Inflammatory macrophage treated with lipopolysaccharide for 1 hour (primary cell): ENCODE results near the gene SLC37A4.
"Not testable (repeated sequence)": the region's sequence is repeated elsewhere in the genome, so short reads cannot be mapped to it uniquely, and the experiment has no call there.

Experiments
- DNase-seq, 2 donors: peaks; one replicate each; pipeline ENCODE4 v3.0.0-alpha.2; 2020 to 2022

The SLC37A4 gene

DNA sequence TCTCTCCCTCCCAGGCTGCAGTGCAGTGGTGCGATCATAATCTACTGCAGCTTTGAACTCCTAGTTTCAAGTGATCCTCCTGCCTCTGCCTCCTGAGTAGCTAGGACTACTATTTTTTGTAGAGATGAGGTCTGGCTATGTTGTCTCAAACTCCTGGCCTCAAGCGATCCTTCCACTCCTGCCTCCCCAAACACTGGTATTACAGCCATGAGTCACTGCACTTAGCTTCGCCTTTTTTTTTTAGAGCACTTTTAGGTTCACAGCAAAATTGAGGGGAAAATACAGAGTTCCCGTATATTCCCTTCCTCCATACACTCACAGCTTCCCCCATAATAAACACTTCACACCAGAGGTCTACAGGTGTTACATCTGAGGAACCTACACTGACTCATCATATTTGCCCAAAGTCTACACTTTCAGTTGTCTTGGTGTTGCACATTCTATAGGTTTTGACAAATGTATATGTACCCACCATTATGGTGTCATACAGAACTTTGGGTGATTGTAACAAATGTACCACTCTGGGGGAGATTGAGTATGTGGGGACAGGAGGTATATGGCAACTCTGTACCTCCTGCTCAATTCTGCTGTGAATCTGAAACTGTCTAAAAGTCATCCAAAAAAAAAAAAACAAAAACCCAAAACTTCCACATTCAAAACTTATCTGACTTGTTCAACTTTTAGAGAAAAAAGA, 11.3 kb upstream of the SLC37A4 start:
- DNase-seq: peak in 1 of 2 donors; percentile 52

DNA sequence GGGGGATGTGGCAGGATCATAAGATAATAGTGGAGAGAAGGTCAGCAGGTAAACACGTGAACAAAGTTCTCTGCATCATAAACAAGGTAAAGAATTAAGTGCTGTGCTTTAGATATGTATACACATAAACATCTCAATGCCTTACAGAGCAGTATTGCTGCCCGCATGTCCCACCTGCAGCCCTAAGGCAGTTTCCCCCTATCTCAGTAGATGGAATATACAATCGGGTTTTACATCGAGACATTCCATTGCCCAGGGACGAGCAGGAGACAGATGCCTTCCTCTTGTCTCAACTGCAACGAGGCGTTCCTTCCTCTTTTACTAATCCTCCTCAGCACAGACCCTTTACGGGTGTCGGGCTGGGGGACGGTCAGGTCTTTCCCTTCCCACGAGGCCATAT, 8.8 kb upstream of the SLC37A4 start:
- not testable (repeated sequence) for DNase-seq

- DNase-seq: no peak
Observed at GRCh38 chr11:119038884-119039283, 8.2 kb upstream of the SLC37A4 start.

DNA sequence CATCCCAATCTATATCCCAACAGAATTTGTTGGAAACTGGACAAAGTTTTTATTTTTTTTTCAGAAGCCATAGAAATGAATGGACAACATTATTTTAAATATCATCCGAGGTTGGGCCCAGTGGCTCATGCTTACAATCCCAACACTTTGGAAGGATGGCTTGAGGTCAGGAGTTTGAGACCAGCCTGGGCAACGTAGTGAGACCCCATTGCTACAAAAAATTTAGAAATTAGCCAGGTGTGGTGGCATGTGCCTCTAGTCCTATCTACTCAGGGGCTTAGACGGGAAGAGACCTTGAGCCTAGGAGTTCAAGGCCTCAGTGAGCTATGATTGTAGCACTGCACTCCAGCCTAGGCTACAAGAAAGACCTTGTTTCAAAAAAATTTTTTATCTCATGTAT, 4.1 kb upstream of the SLC37A4 start:
- no peak for DNase-seq

DNA sequence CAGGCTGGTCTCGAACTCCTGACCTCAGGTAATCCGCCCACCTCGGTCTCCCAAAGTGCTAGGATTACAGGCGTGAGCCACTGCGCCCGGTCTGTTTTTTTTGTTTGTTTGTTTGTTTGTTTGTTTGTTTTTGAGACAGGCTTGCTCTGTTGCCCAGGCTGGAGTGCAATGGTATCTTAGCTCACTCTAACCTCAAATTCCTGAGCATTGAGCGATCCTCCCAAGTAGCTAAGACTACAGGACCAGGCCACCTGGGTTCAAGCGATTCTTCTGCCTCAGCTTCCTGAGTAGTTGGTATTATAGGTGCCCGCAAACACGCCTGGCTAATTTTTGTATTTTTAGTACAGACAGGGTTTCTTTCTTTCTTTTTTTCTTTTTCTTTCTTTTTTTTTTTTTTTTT, 2.7 kb upstream of the SLC37A4 start:
- DNase-seq: not testable (repeated sequence)

- DNase-seq: no peak
Observed at GRCh38 chr11:119031912-119032280, 1.2 kb upstream of the SLC37A4 start.

DNA sequence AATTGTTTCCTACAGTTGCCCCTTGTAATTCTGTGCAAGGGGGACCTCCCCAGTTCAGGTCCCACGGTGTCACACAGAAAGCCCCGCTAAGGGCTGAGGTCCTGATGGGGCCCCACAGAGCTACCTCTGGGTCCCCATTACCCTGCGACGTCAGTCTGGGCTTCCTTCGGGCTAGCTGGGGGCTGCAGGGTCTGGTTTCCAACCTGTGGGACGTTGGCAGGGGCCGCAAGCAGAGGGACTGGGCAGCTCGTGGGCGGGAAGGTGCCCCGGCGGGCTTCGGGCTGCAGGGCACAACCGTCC, 698 bp downstream of the SLC37A4 start:
- no peak for DNase-seq

GRCh38 chr11:119029340-119030028, 1.2 kb downstream of the SLC37A4 start:
- DNase-seq: no peak

GRCh38 chr11:119029069-119029339, 1.7 kb downstream of the SLC37A4 start:
- no peak for DNase-seq

DNA sequence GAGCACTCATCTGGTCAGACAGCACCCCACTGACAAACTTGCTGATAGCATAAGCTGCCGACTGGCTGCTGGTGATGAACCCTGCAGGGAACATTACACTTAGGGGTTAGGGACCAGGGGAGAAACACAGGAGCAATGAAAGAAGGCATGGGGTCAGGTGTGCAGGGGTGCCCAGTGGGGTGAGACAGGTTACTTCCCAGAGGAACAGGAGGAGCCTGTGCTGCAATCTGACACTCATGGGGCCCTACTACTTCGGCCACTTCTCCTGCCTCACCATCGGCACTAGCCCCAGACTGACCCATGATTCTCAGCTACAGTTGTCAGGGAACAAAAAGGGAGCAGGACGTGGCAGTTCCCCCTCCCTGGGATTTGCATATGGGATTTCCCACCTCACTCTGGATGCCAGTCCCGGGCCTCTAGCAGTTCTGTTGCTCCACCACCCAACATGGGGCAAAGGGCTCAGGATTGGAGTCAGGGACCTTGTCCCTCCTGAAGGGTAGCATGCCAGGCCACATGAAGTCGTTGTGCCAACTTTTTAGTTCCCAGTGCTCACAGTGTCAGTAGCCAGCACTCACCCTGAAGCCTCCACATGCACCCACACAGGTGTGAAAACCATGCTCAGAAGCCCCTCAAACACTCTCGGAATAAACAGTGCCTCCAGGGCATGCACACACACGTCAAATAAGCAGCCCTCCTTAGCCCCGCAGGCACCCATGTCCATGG, 2.2 kb downstream of the SLC37A4 start:
- DNase-seq: peak; percentile 42 to 71

DNA sequence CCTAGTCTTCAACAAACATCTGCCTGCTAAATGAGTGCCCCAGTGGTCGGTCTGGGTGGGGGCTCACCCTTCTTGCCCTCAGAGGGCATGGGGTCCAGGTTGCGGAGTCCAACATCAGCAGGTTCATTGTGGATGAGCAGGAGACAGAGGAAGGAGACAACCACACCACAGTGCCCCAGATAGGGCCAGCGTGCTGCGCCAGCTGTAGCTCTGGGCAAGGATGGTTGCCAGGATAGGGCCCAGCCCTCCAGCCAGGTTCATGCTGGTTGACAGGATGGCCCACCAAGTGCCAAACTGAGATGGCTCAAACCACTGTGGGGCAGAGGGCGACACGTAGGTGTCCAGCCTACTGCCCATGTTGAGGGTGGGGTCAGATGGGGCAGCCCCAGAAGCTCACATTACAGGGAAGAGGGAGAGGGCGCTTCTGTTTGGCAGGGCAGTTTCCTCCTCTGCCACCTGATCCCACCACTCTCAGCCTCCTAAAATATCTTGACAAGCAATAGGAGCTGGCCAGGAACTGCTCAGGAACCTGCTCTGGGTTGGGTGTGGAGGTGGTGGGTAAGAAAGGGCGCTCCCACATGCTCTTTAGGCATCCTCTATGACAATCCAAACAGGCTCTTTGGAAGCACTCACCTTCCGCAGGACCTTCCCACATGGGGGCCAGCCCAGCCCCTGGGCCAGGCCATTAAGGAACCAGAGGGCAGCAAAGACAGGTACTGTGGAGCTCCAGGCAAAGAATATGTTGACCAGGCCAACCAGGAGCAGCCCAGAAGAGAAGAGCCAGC, 2.9 kb downstream of the SLC37A4 start:
- no peak for DNase-seq

- no peak for DNase-seq
Observed at GRCh38 chr11:119026970-119027369, 3.7 kb downstream of the SLC37A4 start.

GRCh38 chr11:119025978-119026766, 4.5 kb downstream of the SLC37A4 start:
- DNase-seq: no peak

DNA sequence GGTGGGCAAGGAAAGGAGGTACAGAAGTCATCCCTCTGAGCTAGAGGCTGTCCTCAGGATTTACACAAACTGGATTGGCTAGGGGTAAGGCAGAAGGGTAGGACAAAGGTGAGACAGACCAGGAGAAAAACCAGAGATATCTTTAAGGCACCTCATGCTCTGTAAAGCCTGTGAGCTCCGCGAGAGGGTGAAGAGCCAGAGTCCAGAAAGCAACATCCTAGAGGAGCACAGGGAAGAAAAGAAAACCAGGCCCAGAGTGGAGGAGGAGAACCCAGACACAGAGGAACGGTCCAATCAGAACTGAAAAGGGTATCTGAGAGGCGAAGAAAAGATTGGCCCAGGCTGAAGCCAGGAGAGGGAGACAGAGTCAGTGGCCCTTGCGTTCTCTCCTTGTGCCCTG, 5.1 kb downstream of the SLC37A4 start:
- no peak for DNase-seq

- no peak for DNase-seq
Observed at GRCh38 chr11:119025099-119025473, 5.6 kb downstream of the SLC37A4 start.

DNA sequence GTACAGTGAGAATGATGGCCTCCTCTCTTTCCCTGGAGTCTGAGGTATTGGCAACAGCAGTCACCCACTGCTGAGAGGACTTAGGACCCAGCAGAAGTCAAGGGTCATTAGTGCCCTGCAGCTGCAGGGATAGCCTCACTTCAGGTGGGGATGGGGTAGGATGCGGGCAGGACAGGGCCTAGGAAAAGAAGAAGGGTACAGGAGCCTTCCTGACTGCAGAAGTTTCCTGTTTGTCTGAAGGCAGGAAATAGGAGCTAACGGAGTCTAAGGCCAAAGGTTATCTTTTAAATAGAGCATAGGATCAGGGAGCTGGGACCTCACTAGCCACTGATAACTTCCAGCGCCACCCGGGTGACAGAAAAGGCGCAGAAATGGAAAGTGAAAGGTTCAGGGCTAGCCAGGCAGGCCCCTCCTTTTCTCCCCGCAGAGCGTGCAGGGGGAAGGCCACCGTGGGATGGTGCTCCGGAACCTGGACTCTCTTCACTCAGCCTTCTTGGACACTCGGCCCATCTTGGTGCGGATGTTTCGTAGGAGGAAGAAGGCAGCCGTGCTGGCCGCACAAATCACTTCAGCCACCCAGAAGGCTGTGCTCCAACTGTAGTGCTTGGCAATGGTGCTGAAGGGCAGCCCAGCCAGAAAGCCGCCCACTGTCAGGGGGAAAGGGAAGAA, 6.1 kb downstream of the SLC37A4 start:
- no peak for DNase-seq

DNA sequence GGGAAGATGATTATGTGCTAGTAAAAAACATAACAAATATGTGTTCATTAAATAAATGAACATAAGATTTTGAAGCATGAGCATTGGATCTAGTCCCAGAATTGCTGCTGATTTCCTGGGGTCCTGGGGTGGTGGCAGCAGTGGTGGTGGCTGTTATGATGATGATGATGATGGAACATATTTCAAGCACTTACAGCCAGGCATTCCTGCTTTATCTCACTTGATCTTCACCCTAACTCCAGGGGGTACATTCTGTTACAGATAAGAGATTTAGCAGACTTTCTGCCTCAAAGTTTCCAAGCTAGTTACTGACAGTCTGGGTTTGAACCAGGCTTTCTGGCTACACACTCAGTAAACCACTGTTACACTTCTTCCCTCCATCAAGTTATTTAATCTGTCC, 6.9 kb downstream of the SLC37A4 start:
- no peak for DNase-seq

DNA sequence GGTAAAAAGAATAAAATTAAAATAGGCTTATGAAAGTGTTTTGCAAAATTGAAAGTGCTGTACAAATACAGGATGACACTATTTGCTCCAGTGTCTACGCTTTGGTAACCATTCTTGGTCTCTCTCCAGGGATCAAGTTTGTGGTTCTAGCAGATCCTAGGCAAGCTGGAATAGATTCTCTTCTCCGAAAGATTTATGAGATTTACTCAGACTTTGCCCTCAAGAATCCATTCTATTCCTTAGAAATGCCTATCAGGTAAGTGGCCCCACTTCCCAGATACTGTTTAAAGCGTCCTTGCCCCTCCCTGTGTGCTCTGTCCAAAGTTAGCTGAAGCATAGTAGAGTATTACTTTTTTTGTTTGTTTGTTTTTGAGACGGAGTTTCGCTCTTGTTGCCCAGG, 9.0 kb downstream of the SLC37A4 start:
- DNase-seq: no peak

DNA sequence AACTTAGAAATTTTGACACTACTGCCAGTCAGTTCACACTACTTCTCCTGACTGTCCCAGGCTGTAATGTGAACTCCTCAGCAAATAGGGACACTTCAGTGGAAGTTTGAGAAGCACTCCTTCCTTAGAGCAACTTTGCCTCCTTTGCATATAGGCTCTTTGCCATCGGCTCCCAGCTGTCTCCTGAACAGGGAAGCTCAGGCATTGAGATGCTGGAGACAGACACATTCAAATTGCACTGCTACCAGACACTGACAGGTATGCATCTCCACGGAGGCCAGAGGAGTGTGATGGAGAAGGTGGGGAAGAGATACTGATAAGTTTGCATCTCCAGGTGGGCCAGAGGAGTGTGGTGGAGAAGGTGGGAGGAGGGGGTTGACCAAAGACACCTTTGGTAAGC, 10.7 kb downstream of the SLC37A4 start:
- no peak for DNase-seq

GRCh38 chr11:119018074-119018938, 12.4 kb downstream of the SLC37A4 start, which contains the start of the genes RPS25 and TRAPPC4:
TSS of gene RPS25 (minus strand) at chr11:119018343. CDS start at chr11:119018284, 59 bp downstream.
TSS of gene TRAPPC4 (plus strand) at chr11:119018766. CDS start at chr11:119018796, 30 bp downstream.
- peak; percentile 94 to 96 for DNase-seq

- not testable (repeated sequence) for DNase-seq
Observed at GRCh38 chr11:119017377-119017776, 13.3 kb downstream of the SLC37A4 start.
